Upper lobe of left lung (tissue), 6 donors: Measurements from ENCODE around the gene PRSS35. TPM values are rescaled to one million over a fixed set of nuclear protein-coding genes. Genes with fewer than 3 reads are reported as not detected.
"Not testable (repeated sequence)": the region's sequence is repeated elsewhere in the genome, so short reads cannot be mapped to it uniquely, and the experiment has no call there.

Experiments used
- ATAC-seq, 2 donors: fragments of 200-7000 bp; cut with Tn5 transposase; one replicate each; pipeline ENCODE4 v1.9.1; 2022; ENCODE audit warnings: mild to moderate bottlenecking in 2 of 2, moderate library complexity in 2 of 2; ENCODE audit not compliant: low FRiP score in 2 of 2
- DNase-seq, 2 donors: peaks; one replicate each; pipeline ENCODE4 v3.0.0-alpha.2; 2019 to 2020
- H3K27ac ChIP-seq, 4 donors: fragments of 200-600 bp; sonication (generic); one replicate each; pipeline ENCODE4 v1.5.1; 2016 to 2019
- H3K27me3 ChIP-seq, 4 donors: fragments of 200-600 bp; sonication (generic); one replicate each; pipeline ENCODE4 v1.5.1; 2017 to 2019
- H3K36me3 ChIP-seq, 4 donors: fragments of 200-600 bp; sonication (generic); one replicate each; pipeline ENCODE4 v1.5.1; 2016 to 2019
- H3K4me1 ChIP-seq, 4 donors: fragments of 200-600 bp; sonication (generic); one replicate each; pipeline ENCODE4 v1.5.1; 2018 to 2019
- H3K4me3 ChIP-seq, 4 donors: fragments of 200-600 bp; sonication (generic); one replicate each; pipeline ENCODE4 v1.5.1; 2017 to 2019; ENCODE audit warnings: mild to moderate bottlenecking in 2 of 4, moderate library complexity in 1 of 4
- H3K9me3 ChIP-seq, 4 donors: fragments of 200-600 bp; sonication (generic); one replicate each; pipeline ENCODE4 v1.5.1; 2018 to 2019
- CTCF ChIP-seq, 6 experiments: fragments of 450-650 bp in 4 of 6; fragments of 200-600 bp in 2 of 6; sonication (generic) in 2 of 6; IDR thresholded peaks; one replicate each; pipeline ENCODE4 v1.5.1; 2016 to 2019; ENCODE audit warnings: antibody characterized with exemption in 6 of 6
- EP300 ChIP-seq, 4 donors: sonication (generic); formaldehyde crosslinking; IDR thresholded peaks; one replicate each; pipeline ENCODE4 v1.5.1; 2017; ENCODE audit warnings: antibody characterized with exemption in 4 of 4, control low read depth in 2 of 4
- POLR2A ChIP-seq, 4 donors: fragments of 450-650 bp; IDR thresholded peaks; one replicate each; pipeline ENCODE4 v1.5.1; 2016 to 2017; ENCODE audit warnings: antibody characterized with exemption in 4 of 4, mild to moderate bottlenecking in 2 of 4
- POLR2AphosphoS5 ChIP-seq, 2 donors: sonication (generic); formaldehyde crosslinking; IDR thresholded peaks; one replicate each; pipeline ENCODE4 v1.5.1; 2017; ENCODE audit warnings: antibody characterized with exemption in 2 of 2
- WGBS, 2 donors: methylation state at CpG; one replicate each; pipeline ENCODE4 v1.1.5; 2017 to 2018; 5-methylcytosine and 5-hydroxymethylcytosine counted together
- total RNA-seq, 6 donors: library from RNA; depleted of rRNA in 4 of 6; stranded (reverse); fragments of >200 nt in 4 of 6; gene quantifications; one replicate each; pipeline versions ENCODE4 v1.1.0 to v1.2.1, GENCODE V29; 2016 to 2021
- donor health status: DM: no; HTN: no; CAD: no; lungs with moderate emphysema.
- donor health status: DM: no; HTN: yes; CAD: no; lungs with severe emphysema.

PRSS35 gene
- total RNA-seq, 6 donors from 2014 or later = 0.57 to 1.4 (median 0.86) TPM; not detected in 2

GRCh38 chr6:83476971-83477370 is 35.4 kb upstream of the PRSS35 start:
- Histone ChIP-seq H3K27ac (no peak overlapping the region), H3K4me1 (peaks cover 0 to under 1% (median 0%) of the 10 kb centered on the region in 4 donors), H3K4me3 (no peak overlapping the region), H3K27me3 (no peaks in the 10 kb centered on the region), H3K9me3 (no peaks in the 10 kb centered on the region), H3K36me3 (no peaks in the 10 kb centered on the region)
- TF ChIP-seq EP300 (IDR thresholded peaks at IDR 0.05) = no peak
- no peak for TF ChIP-seq CTCF (IDR thresholded peaks at IDR 0.05)
- no peak for TF ChIP-seq POLR2AphosphoS5 (IDR thresholded peaks at IDR 0.05)
- TF ChIP-seq POLR2A (IDR thresholded peaks at IDR 0.05) = no peak
- DNase-seq (no peak), ATAC-seq (no peak)
- 100% methylated on average over 1 of the region's 1 CpG for WGBS, 2 donors

- no peak for TF ChIP-seq POLR2A (IDR thresholded peaks at IDR 0.05)
- no peak for TF ChIP-seq EP300 (IDR thresholded peaks at IDR 0.05)
- TF ChIP-seq POLR2AphosphoS5 (IDR thresholded peaks at IDR 0.05) = no peak
- TF ChIP-seq CTCF (IDR thresholded peaks at IDR 0.05) = no peak
- DNase-seq (no peak), ATAC-seq (no peak)
- H3K27me3 ChIP-seq = no peaks in the 10 kb centered on the region
- H3K27ac ChIP-seq = no peak overlapping the region
- no peak overlapping the region for H3K4me3 ChIP-seq
- 87 to 94% methylated on average over 1 of the region's 1 CpG for WGBS, 2 donors
- no peaks in the 10 kb centered on the region for H3K9me3 ChIP-seq
- no peaks in the 10 kb centered on the region for H3K4me1 ChIP-seq
- no peaks in the 10 kb centered on the region for H3K36me3 ChIP-seq
Measured at GRCh38 chr6:83479389-83479788, 32.9 kb upstream of the PRSS35 start.

GRCh38 chr6:83480470-83480869 is 31.9 kb upstream of the PRSS35 start:
- Histone ChIP-seq H3K4me1 (no peaks in the 10 kb centered on the region), H3K27me3 (no peaks in the 10 kb centered on the region), H3K4me3 (no peak overlapping the region), H3K27ac (no peak overlapping the region), H3K9me3 (no peaks in the 10 kb centered on the region), H3K36me3 (no peaks in the 10 kb centered on the region)
- no peak for ATAC-seq
- no peak for DNase-seq
- 85 to 94% methylated on average over 1 of the region's 1 CpG for WGBS, 2 donors
- TF ChIP-seq POLR2A (IDR thresholded peaks at IDR 0.05) (no peak), POLR2AphosphoS5 (IDR thresholded peaks at IDR 0.05) (no peak), CTCF (IDR thresholded peaks at IDR 0.05) (no peak)

- not testable (repeated sequence) for DNase-seq, H3K4me3 ChIP-seq, H3K27ac ChIP-seq, H3K36me3 ChIP-seq, ATAC-seq, H3K27me3 ChIP-seq, H3K9me3 ChIP-seq, H3K4me1 ChIP-seq
- WGBS, 2 donors = 91 to 98% methylated on average over 1 of the region's 1 CpG
Measured at GRCh38 chr6:83481938-83482337, 30.4 kb upstream of the PRSS35 start.

- no peak for TF ChIP-seq POLR2AphosphoS5 (IDR thresholded peaks at IDR 0.05)
- no peak for TF ChIP-seq CTCF (IDR thresholded peaks at IDR 0.05)
- no peak for TF ChIP-seq POLR2A (IDR thresholded peaks at IDR 0.05)
- no peak for TF ChIP-seq EP300 (IDR thresholded peaks at IDR 0.05)
- Histone ChIP-seq H3K4me1 (no peaks in the 10 kb centered on the region), H3K9me3 (no peaks in the 10 kb centered on the region), H3K27ac (no peak overlapping the region), H3K36me3 (no peaks in the 10 kb centered on the region), H3K27me3 (no peaks in the 10 kb centered on the region), H3K4me3 (no peak overlapping the region)
- 61 to 81% methylated on average over 2 of the region's 2 CpGs for WGBS, 2 donors
- no peak for DNase-seq
- ATAC-seq = no peak
Measured at GRCh38 chr6:83488448-83488847, 23.9 kb upstream of the PRSS35 start.
